Natural killer cell (primary cell): Measurements from ENCODE around the gene GPR171. TPM values are rescaled to one million over a fixed set of nuclear protein-coding genes. Genes with fewer than 3 reads are reported as not detected.
"Not testable (repeated sequence)": the region's sequence is repeated elsewhere in the genome, so short reads cannot be mapped to it uniquely, and the experiment has no call there.

Experiments
- ATAC-seq, 3 donors: fragments of 150-1000 bp in 2 of 3; fragments of 200-7000 bp in 1 of 3; cut with Tn5 transposase; 1 replicate in 1 of 3; 2 replicates in 2 of 3; pipeline ENCODE4 v1.10.0; 2021; ENCODE audit warnings: mild to moderate bottlenecking in 2 of 3, moderate library complexity in 2 of 3
- DNase-seq, 2 donors: peaks; one replicate each; pipeline versions ENCODE4 v3.0.0 to v3.0.0-alpha.2; 2013 to 2021; ENCODE audit warnings: mixed read lengths in 1 of 2
- H3K27ac ChIP-seq: one replicate; pipeline ENCODE4 v1.5.1; 2013; ENCODE audit warnings: mild to moderate bottlenecking, low read length
- H3K27me3 ChIP-seq: one replicate; pipeline ENCODE4 v1.6.1; 2013; ENCODE audit warnings: low read length; ENCODE audit not compliant: control insufficient read depth, insufficient read depth
- H3K36me3 ChIP-seq: one replicate; pipeline ENCODE4 v1.6.1; 2013; ENCODE audit warnings: low read length; ENCODE audit not compliant: control insufficient read depth, insufficient read depth
- H3K4me1 ChIP-seq: one replicate; pipeline ENCODE4 v1.6.1; 2013; ENCODE audit warnings: low read length; ENCODE audit not compliant: control insufficient read depth, insufficient read depth
- H3K4me3 ChIP-seq: one replicate; pipeline ENCODE4 v1.5.1; 2013; ENCODE audit warnings: low read length
- H3K9me3 ChIP-seq: one replicate; pipeline ENCODE4 v1.6.1; 2013; ENCODE audit warnings: low read length; ENCODE audit not compliant: control insufficient read depth, insufficient read depth
- H3K27ac Mint-ChIP-seq, 2 donors: one replicate each; pipeline ENCODE4 v1.8.0; 2022; ENCODE audit warnings: mild to moderate bottlenecking in 2 of 2, mixed read lengths in 2 of 2, moderate library complexity in 1 of 2
- H3K27me3 Mint-ChIP-seq, 2 donors: one replicate each; pipeline ENCODE4 v1.8.0; 2022; ENCODE audit warnings: low read depth in 2 of 2, mixed read lengths in 2 of 2
- H3K36me3 Mint-ChIP-seq: one replicate; pipeline ENCODE4 v1.8.0; 2022; ENCODE audit warnings: mixed read lengths
- H3K4me1 Mint-ChIP-seq, 2 donors: one replicate each; pipeline ENCODE4 v1.8.0; 2022; ENCODE audit warnings: mixed read lengths in 2 of 2
- H3K4me3 Mint-ChIP-seq: one replicate; pipeline ENCODE4 v1.8.0; 2022; ENCODE audit warnings: mild to moderate bottlenecking, moderate library complexity, mixed read lengths
- H3K9me3 Mint-ChIP-seq, 2 donors: one replicate each; pipeline ENCODE4 v1.8.0; 2022; ENCODE audit warnings: mixed read lengths in 2 of 2
- CTCF ChIP-seq: fragments of 200-600 bp; IDR thresholded peaks from one replicate; pipeline ENCODE4 v1.8.0; 2022; ENCODE audit warnings: antibody characterized with exemption
- WGBS: methylation state at CpG from one replicate; pipeline ENCODE4 v1.1.7; 2013; ENCODE audit warnings: missing lambda C conversion rate; ENCODE audit not compliant: insufficient coverage; 5-methylcytosine and 5-hydroxymethylcytosine counted together
- intact Hi-C: fragments of 100-400 bp; cut with micrococcal nuclease; formaldehyde crosslinking; loops from one replicate; pipeline ENCODE4 v1.14.2; 2022
- total RNA-seq, 4 donors: library from RNA; stranded (reverse); fragments of 120-200 nt in 1 of 4; gene quantifications; one replicate each; pipeline versions ENCODE4 v1.2.3 to v1.2.4, GENCODE V29; 2013 to 2022

GPR171 gene
- 1 to 10 TPM; 3.4 to 9.0 (median 8.2) TPM for total RNA-seq
- total RNA-seq (2013), result 45.9 TPM

- Mint-ChIP-seq H3K27ac (peak within 1 kb of the TSS; percentile 78 to 84), H3K4me1 (peaks cover 48 to 49% of the 10 kb centered on the region in 2 donors), H3K36me3 (no peaks in the 10 kb centered on the region), H3K4me3 (peak within 1 kb of the TSS; percentile 67), H3K27me3 (no peaks in the 10 kb centered on the region), H3K9me3 (no peaks in the 10 kb centered on the region)
- WGBS, result 15% methylated on average over 2 of the region's 3 CpGs
- Histone ChIP-seq H3K9me3 (no peaks in the 10 kb centered on the region), H3K27me3 (no peaks in the 10 kb centered on the region), H3K27ac (peak within 1 kb of the TSS; percentile 72), H3K36me3 (peaks cover 3% of the 10 kb centered on the region), H3K4me1 (peaks cover 15% of the 10 kb centered on the region), H3K4me3 (peak within 1 kb of the TSS; percentile 33)
- DNase-seq, result peak; percentile 24 to 88
- no peak for TF ChIP-seq CTCF
- intact Hi-C loops, result loop anchor here (2.0 kb wide), 1 partner anchor 34 kb away; no protein-coding TSS in a partner anchor
- ATAC-seq, result peak; percentile 76 to 96 (median 89)
These were observed at the start of gene GPR171 for GRCh38 chr3:151203051-151203420. Gene GPR171 (minus strand): TSS chr3:151203216. CDS start chr3:151199386, 3,830 bp downstream.

- Histone ChIP-seq H3K4me1 (no peaks in the 10 kb centered on the region), H3K27me3 (no peaks in the 10 kb centered on the region), H3K4me3 (no peak overlapping the region), H3K36me3 (no peaks in the 10 kb centered on the region), H3K27ac (no peak overlapping the region), H3K9me3 (no peaks in the 10 kb centered on the region)
- no peak for ATAC-seq
- H3K4me3 Mint-ChIP-seq, result no peak overlapping the region
- no peak overlapping the region for H3K27ac Mint-ChIP-seq
- WGBS, result 95% methylated on average over 3 of the region's 3 CpGs
- no peak for DNase-seq
- no peaks in the 10 kb centered on the region for H3K4me1 Mint-ChIP-seq
- H3K27me3 Mint-ChIP-seq, result peaks cover 0 to 6% of the 10 kb centered on the region in 2 donors
- intact Hi-C loops, result no loop called here
- no peaks in the 10 kb centered on the region for H3K9me3 Mint-ChIP-seq
- no peak for TF ChIP-seq CTCF
- H3K36me3 Mint-ChIP-seq, result no peaks in the 10 kb centered on the region
These were observed 45.8 kb upstream of the GPR171 start for GRCh38 chr3:151248772-151249337.

GRCh38 chr3:151242006-151242405 is 39.0 kb upstream of the GPR171 start:
- H3K27ac Mint-ChIP-seq, H3K27ac ChIP-seq, H3K36me3 ChIP-seq, H3K36me3 Mint-ChIP-seq, ATAC-seq, H3K27me3 ChIP-seq, H3K4me1 ChIP-seq, H3K4me1 Mint-ChIP-seq, H3K9me3 ChIP-seq, DNase-seq, intact Hi-C loops, H3K4me3 ChIP-seq, H3K27me3 Mint-ChIP-seq, H3K4me3 Mint-ChIP-seq, H3K9me3 Mint-ChIP-seq: not testable (repeated sequence)
- WGBS, result 93% methylated on average over 14 of the region's 18 CpGs

- Mint-ChIP-seq H3K4me3 (no peak overlapping the region), H3K9me3 (no peaks in the 10 kb centered on the region), H3K27ac (no peak overlapping the region), H3K4me1 (peaks cover 8 to 16% of the 10 kb centered on the region in 2 donors), H3K36me3 (no peaks in the 10 kb centered on the region), H3K27me3 (peaks cover 0 to 2% of the 10 kb centered on the region in 2 donors)
- TF ChIP-seq CTCF, result no peak
- no peaks in the 10 kb centered on the region for H3K9me3 ChIP-seq
- peaks cover 11% of the 10 kb centered on the region for H3K4me1 ChIP-seq
- intact Hi-C loops, result no loop called here
- DNase-seq (no peak), ATAC-seq (no peak)
- no peaks in the 10 kb centered on the region for H3K36me3 ChIP-seq
- 91% methylated on average over 6 of the region's 7 CpGs for WGBS
- no peak overlapping the region for H3K4me3 ChIP-seq
- no peak overlapping the region for H3K27ac ChIP-seq
- no peaks in the 10 kb centered on the region for H3K27me3 ChIP-seq
These were observed 33.7 kb upstream of the GPR171 start for GRCh38 chr3:151236736-151237135.
